GM19099 (cell line): ENCODE results near the gene NOPCHAP1.

Experiments
- POLR2A ChIP-seq: IDR thresholded peaks from 3 replicates; pipeline ENCODE4 v1.6.1; 2011; ENCODE audit warnings: low read depth; ENCODE audit not compliant: insufficient read length; ENCODE audit errors: extremely low read depth

The NOPCHAP1 gene

DNA sequence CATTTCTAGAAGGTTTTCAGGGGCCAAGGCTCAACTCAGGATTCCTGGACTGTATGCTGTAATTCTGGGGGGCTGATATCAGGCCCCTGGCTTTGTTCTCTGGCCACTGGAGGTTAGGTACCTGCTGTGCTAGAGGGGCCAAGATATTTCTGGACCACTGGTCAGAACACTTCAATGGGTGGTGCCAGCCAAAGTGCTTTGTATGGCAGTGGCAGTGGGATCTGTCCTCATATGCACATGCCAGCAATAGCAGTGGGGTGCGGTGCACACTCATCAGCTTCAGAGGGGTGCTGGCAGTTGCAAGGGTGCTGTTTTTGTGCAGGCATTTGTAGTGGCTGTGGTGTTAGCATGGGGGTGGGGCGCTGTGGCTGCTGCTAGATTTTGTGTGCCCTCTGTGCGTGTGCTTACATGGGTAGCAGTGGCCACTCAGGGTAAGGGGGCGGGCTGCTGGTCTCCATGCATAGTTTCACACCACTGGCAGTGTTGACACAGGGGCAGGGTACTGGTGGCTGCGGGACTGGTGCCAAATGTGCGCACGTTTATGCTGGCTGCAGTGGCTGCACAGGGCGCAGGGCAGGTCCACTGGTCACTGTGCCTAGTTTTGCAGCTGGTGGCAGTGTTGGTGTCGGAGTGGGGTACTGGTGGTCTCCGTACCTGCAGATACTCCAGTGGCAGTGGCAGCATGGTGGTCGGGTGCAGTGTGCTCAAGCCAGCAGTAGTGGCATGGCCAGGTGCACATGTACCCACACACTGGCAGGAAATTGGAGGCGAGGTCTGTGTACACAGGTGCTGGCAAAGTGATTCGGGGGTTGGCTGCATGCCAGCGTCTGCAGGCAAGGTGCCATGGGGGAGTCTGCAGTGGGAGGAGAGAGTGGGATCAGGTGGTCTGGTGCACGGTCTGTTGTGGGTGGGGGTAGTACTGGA lies 12.6 kb downstream of the NOPCHAP1 start:
- no peak for TF ChIP-seq POLR2A

DNA sequence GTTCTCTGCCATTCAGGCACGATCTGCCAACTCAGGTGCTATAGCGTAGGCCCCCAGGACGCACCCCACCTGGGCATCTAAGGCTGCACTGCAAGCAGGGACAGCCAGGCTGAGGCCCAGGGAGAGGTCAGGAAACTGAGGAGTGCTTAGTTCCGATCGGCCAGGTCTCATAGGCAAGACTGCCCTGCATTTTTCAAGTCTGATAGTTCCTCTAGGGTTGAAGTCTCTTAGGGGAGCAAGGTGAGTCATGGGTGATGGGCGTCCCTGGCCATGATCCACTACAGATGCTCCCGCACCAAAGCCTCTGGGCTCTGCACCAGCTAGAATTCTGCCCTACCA lies 13.2 kb downstream of the NOPCHAP1 start:
- TF ChIP-seq POLR2A, result no peak

DNA sequence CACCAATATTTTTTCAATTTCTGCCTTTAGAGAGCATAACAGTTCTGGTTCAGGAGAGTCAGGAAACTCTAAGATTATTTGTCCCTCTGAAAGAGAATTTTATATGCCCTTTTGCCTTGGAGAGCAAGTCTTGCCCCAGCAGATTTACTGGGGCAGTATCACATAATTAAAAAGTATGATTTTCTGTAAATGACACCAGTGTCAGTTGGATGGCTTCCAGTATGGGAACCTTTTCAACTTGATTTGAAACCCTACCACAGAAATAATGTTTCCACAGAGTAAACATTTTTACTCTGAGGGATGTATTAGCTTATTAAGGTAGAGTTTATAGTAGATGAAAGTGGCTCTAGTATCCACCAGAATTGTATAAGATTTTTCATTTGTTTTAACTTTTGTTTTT lies 15.4 kb downstream of the NOPCHAP1 start:
- TF ChIP-seq POLR2A, result no peak

DNA sequence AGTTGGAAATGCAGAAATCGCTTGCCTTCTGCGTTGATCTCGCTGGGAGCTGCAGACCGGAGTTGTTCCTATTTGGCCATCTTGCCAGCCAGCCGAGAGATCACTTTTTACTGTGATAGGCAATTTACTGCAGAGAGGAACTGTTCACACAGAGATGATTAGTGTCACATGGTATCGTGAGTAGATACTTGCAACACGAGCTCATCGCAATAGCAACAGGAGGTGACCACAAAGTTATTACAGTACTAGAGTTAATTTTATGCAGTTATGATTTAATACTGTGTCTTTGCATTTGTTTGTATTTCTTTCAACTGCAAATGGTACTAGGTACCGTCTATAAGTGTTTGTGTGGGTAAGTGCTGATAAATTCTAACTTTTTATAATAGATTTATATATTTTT lies 27.8 kb downstream of the NOPCHAP1 start:
- TF ChIP-seq POLR2A, result no peak

DNA sequence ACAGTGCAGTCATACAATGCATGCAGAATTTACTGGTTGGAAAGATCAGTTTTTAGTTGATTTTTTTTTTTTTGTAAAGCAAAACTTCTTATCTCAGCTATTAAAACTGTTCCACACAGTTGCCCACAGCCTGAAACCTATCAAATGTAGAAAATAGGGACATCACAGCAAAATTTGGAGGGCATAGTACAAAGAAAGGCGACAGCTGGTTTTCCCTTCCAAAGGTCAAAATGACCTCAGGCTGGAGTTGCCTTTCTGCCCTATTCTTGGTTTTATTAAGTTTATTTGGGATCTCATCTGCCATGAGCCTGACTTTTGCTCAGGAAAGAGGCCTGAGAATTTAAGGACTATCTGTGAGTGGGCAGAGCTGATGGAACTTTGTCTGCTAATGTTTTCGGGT lies 28.5 kb downstream of the NOPCHAP1 start:
- TF ChIP-seq POLR2A, result no peak

DNA sequence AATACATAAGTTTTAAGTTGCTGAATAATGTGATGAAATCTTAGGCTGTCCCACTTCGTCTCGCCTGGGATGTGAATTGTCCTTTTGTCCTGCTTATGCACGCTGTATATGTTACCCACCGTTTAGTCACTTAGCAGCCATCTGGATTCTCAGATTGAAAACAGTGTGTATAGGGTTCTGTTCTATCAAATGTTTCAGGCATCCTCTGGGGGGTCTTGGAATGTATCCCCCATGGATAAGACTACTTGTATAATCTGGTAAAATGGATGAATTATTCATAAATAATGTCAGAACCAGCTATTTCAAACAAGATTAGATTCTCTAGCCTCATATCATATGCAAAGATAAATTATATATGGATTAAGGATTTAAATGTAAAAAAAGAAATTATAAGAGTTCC lies 29.4 kb downstream of the NOPCHAP1 start:
- no peak for TF ChIP-seq POLR2A

DNA sequence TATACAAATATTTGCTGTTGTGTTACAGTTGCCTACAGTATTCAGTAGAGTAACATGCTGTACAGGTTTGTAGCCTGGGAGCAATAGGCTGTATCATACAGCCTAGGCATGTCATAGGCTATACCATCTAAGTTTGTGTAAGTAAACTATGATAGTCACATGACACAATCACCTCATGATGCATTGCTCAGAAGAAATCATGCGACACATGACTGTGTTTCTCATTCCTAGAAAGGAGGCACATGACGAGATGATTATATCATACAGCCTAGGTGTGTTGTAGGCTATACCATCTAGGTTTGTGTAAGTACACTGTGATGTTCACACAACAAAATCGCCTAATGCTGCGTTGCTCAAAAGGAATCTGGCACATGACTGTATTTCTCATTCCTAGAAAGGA lies 31.9 kb downstream of the NOPCHAP1 start:
- no peak for TF ChIP-seq POLR2A

DNA sequence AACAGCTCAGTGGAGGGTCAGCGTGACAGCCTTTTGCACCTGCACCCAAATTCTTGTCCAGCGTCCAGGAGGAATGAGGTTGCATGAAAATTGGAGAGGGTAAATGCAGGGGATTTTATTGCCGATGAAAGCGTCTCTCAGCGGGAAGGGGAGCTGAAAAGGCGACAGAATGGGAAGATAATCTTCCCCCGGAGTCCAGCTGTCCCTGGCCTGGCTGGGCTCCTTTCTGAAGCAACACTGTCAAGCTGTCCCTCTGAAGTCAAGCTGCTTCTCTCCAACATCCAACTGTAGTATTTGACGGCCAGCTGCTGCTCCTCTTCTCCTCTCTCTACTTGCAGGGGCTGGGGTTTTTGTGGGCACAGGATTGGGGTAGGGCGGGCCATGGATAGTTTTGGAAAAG lies 32.7 kb downstream of the NOPCHAP1 start:
- TF ChIP-seq POLR2A, result no peak

DNA sequence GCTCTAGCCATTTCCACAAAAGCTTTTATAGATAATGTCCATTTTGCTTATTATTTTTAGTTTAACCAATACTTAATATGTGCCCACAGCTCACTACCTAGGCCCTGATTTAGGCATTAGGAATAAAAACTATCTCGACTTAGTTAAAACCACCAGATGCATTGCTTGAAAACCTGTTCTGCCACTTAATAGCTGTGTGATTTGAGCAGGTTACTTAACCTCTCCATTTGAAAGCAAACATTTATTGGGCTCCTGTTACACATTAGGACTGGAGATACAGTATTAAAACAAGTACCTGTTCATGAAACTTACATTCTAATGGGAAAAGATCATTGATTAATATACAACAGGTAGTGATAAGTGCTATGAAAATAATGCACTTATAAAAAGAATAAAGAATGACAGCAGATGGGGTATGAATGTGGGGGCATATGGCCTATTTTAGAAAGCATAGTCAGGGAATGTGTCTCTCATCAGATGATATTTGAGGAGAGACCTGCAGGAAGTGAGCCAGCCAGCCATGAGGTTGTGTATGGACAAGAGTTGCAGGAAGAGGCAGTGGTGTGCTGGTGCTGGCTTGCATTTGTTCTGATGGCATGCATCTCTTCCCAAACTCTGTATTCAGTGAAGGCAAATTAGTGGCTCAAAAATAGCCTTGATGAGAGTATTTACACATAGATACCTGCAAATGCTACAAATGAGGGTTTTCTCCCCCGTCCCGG lies 34.3 kb downstream of the NOPCHAP1 start:
- no peak for TF ChIP-seq POLR2A

DNA sequence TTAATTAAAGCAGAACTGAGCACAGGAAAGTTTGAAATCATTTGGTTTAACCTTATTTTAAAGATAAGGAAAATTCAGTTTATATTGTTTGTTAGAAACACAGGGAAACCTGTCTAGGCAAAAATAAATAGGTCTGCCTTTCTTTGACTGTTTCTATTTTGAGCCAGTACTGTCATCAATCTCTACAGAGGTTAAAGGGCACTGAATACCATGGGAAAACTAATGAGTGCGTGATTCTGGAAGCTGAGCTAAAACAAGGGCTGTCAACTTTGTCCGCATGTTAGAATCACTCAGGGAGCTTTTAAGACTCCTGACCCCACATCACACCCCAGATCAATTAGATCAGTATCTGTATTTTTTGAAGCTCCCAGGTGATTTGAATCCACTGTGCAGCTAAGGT lies 38.8 kb downstream of the NOPCHAP1 start:
- no peak for TF ChIP-seq POLR2A

DNA sequence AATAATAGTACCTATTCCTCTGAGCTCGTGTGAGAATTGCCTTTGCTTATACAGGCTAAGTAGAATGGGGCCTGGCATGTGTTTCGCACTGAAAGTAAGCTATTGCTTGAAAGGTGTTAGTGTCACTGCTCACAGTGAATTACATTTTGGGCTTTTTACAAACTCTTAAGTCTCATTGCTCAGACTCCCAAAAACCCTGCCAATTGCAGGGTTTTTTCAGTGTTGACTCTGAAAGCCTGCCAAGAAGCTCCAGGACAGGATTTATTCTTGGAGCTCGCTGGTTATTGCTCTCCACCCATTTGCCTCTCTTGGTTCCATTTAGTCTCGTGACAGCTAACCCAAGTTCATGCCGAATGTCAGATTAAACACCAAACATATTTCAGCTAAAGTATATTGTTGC lies 39.8 kb downstream of the NOPCHAP1 start:
- no peak for TF ChIP-seq POLR2A

DNA sequence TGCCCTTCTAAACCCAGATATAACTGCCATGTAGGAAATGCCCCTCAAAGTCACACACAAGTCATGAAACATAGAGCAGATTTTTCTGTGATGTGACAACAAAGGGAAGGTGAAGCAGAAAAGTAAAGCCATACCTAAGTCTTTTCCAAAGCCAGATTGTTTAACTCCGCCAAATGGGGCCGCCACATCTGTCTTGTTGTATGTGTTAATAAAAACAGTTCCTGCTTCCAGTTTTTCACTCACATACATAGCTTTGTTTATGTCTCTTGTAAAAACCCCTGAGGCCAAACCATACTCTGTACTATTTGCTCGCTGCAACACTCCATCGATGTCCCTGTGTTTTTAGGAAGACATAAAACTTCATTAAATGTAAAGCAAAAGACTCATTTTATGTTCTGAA lies 40.3 kb downstream of the NOPCHAP1 start:
- no peak for TF ChIP-seq POLR2A

DNA sequence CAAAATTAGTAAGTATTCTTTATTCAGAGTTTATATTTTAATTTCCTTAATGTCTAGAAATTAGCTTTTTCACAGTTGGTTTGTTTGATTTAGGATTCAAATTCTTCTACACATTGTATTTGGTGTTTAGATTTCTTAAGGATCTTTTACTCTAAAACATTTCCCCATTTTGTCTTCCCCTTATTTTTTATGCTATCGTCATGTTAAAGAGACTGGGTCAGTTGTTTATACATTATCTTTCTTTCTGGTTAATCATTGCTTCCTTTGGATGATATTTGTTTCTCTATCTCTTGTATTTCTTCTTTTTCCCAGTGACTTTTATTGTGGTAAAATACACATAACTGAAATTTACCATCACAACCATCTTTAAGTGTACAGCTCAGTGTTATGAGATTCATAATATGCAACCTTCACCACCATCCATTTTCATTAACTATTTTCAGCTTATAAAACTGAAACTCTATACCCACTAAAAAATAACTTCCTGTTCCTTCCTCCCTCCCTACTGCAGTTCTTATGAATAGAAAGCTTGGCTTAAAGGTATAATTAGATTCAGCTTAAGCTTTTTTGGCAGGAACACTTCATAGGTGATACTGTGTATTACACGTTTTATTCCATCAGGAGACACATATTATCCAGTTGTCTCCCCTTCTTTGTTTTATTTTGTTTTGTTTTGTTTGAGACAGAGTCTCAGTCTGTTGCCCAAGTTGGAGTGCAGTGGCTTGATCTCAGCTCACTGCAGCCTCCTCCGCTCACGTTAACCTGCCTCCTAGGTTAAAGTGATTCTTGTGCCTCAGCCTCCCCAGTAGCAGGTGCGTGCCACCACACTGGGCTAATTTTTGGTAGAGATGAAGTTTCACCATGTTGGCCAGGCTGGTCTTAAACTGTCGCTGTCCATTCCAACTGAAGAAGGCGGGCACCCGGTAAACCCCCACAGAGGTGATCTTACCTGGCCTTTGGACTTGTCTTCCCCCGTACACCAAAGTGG lies 45.0 kb downstream of the NOPCHAP1 start:
- no peak for TF ChIP-seq POLR2A

DNA sequence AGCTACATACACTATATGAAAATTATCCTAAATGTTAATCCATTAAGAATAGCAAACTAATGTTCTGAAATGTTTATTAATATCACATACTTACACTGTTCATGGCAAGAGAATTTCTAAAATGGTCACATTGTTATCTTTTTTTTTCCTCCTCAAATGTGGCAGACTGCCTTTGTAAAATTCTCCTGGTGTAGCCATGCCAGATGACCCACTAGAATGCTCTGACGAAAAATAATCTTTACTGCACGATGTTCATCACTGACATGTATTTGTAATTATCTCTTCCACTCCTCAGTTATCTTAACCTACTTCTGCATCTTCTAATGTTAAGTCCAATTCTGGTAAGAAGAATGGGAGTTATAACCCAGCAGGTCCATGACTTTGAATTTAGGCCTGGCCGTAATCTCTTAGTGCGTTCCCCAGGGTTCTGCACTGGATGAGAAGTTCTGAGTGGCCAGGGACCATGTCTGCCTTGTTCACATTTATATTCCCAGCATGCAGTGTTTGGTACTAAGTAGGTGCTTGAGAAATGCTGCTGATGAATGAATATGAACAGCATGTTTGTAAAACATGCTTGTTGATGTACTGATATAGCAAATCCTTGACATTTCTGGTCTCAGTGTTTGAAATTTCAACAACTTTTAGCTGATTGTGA lies 46.7 kb downstream of the NOPCHAP1 start:
- TF ChIP-seq POLR2A, result no peak

DNA sequence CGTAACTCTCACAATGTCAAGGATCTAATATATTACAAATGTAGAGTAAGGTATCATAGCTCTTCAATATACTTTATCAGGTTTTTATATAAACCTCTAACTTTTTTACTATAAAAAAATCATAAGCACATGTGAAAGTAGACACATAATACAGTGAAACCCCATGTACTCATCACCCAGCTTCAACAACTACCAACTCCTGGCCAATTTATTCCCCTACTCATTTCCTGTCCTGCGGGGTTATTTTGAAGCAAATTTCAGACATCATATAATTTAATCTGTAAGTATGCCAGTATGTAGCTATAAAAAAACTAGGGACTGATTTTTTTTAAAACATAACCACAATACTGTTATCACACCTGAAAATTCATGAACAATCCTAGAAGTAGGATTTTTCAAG lies 47.7 kb downstream of the NOPCHAP1 start:
- no peak for TF ChIP-seq POLR2A
